GM13976 (cell line): ENCODE measurements around the gene FAM83G.
"Not testable (repeated sequence)": the region's sequence is repeated elsewhere in the genome, so short reads cannot be mapped to it uniquely, and the experiment has no call there.

ENCODE experiments used
- DNase-seq: peaks from one replicate; pipeline ENCODE4 v3.0.0; 2012; ENCODE audit warnings: low spot score
- CTCF ChIP-seq: IDR thresholded peaks from 2 replicates; pipeline ENCODE4 v1.5.1; 2012; ENCODE audit warnings: borderline replicate concordance, mild to moderate bottlenecking; ENCODE audit not compliant: insufficient read depth; ENCODE audit errors: extremely low read depth, missing control alignments, control extremely low read depth
- in situ Hi-C: fragments of 300-500 bp; cut with MboI; formaldehyde crosslinking; loops from one replicate; pipeline ENCODE4 v1.12.0; 2022; ENCODE audit warnings: low sequenced_read_pairs, mixed read lengths, inconsistent platforms; ENCODE audit not compliant: unreplicated experiment

Gene FAM83G

GRCh38 chr17:19031729-19032128, 27.2 kb upstream of the FAM83G start:
- in situ Hi-C loops, DNase-seq: not testable (repeated sequence)
- peak; percentile 63 for TF ChIP-seq CTCF

- DNase-seq, in situ Hi-C loops: not testable (repeated sequence)
Measured at GRCh38 chr17:19030771-19031449, 26.3 kb upstream of the FAM83G start.

- DNase-seq: not testable (repeated sequence)
Measured at GRCh38 chr17:19029740-19030139, 25.2 kb upstream of the FAM83G start.

GRCh38 chr17:19028671-19029070, 24.1 kb upstream of the FAM83G start:
- DNase-seq, in situ Hi-C loops: not testable (repeated sequence)

More at GRCh38 chr17:19029740-19030139, 25.2 kb upstream of the FAM83G start:
- in situ Hi-C loops: not testable (repeated sequence)

- TF ChIP-seq CTCF: no peak
- no peak for DNase-seq
- in situ Hi-C loops: no loop called here
Measured at GRCh38 chr17:19024101-19025078, 19.8 kb upstream of the FAM83G start.

GRCh38 chr17:19023209-19023999, 18.8 kb upstream of the FAM83G start:
- in situ Hi-C loops: no loop called here
- DNase-seq: no peak
- TF ChIP-seq CTCF: no peak

GRCh38 chr17:19022747-19023146, 18.2 kb upstream of the FAM83G start:
- DNase-seq: no peak
- in situ Hi-C loops: no loop called here
- TF ChIP-seq CTCF: no peak
